ENCODE measurements around the gene ZCCHC14.

The ZCCHC14 gene

DNA sequence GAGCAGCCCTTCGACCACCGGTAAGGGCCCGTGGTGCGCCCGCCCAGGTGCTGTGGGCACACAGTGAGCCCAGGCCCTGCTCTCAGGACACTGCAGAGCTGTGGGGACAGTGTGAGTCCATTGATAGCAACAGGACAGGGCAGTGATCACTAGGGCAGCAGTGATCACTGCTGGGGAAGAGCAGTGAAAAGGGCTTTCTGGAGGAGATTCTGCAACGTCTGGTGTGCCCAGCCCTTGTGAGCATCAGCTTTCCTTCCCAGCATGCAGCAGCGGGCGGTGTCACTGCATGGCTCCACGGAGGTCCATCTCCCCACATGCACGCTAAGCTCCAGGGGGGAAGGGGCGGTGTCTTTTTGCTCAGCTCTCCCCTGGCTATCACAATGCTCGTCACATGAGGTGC is 68.6 kb downstream of the ZCCHC14 start:
- no peak for DNase-seq

DNA sequence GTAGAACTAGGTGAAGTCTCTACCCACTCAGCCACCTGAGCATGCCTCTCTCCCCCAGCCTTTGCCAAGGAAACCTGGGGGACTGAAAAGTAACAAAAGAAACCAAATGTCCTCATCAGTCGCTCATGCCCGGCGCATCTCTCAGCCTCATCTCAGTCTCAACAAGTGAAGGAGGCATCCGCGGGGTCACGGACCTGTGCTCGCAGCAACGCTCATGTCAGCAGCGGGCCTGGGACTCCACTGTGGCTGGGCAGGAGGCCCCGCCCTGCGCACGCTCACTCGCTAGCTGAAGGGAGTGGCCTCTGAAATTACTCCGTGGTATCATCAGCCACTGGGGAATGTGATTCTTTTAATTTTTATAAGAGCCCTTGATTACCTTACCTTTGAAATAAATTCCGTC is 69.4 kb downstream of the ZCCHC14 start:
- no peak for DNase-seq

DNA sequence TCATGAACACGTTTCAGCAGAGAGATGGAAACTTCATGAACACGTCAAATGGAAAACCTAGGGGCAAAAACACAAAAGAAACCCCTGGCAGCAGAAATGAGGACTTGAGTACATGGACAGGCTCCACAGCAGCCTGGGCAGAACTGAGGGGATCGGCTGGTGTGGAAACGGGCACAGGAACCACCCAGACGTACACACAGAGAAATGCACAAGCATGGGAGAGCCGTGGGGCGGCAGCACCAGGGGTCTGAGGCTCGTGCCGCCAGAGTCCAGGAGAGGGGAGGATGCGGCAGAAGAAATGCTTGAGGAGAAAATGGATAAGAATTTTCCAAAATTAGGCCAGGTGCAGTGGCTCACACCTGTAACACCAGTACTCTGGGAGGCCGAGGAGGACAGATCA is 70.7 kb downstream of the ZCCHC14 start:
- DNase-seq: no peak

DNA sequence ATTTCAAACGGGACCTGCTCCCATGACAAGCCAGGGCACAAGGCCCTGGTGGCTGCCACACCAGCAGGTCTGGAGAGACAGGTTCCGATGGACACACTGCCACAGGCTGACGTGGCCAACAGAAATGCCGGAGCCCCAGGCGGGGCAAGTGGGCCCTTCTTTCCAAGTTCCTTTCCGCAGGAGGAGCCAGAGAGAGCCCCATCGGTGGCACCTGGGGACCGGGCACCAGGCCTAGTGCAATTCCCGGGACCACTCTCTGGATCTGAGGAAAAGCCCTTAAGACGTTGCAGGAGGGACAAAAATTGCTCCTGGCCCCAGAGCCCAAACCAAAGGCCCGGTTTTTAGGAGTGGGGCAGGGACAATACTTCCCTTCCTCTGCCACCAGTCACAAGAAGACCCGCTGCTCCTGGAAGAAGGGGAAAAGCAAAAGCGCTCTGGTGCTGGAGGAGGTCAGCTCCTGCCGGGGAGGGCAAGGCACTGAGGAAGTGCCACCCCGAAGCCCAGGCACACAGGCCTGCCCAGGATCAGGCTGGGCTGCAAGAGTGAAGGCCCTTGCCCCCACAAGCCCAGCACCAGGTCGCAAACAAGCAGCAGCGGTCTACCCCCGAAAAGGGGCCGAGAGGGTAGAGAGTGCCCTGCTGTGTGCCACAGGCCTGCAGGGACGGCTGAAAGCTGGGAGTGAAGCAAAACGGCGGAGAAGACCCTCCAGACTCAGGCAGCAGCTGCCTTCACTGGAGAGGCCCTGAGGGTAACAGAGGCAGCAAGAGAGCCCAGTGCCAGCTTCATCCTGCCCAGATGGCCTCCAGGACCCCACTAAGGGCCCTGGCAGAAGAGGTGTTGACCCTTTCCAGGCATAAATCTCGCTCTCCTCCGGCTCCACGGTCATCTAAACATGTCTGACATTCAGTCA is 71.6 kb downstream of the ZCCHC14 start:
- no peak for DNase-seq

DNA sequence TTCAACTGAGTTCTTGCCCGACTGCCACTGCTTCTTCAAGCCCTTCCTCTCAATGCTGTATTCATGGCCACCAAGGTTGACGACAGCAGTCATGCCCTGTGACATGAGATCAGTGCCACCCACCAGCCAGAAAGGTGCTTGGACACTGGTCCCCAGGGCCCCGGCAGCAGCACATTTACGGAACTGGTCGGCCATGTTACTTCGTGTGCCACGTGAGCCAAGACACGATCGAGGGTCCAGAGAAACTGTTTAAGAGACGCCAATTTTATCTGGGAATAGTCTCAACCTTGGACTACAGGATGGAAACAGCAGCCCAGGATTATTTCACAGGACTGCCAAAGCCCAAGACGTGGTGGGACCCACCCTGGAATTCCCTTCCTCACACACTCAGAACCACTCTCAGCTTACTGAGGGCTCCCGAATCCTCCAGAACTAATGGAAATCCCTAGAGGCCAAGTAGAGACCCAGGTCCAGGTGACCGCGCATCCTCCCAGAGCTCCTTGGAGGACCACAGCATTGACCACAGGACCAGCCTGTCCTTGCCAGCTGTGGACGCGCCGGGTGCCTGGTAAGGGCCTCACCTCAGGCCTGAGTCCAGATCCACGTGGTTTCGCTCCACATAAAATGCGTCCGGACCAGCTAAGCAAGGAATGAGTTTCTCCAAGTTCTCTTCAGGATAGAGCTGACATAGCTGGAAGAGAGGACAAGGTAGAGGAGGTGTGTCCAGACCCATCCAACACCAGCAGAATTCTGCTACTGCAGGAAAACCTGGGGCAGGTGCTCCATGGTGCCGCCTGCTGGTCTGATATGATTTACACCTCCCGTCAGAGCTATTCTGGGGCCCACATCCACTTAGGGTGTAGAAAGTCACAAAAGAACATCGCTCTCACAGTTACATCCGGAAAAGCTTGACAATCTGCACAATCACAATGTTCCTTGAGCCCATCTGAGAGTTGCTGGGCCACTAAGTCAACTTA is 72.5 kb downstream of the ZCCHC14 start:
- no peak for DNase-seq

GRCh38 chr16:87418644-87419043 is 74.2 kb downstream of the ZCCHC14 start:
- no peak for DNase-seq

GRCh38 chr16:87418216-87418615 is 74.6 kb downstream of the ZCCHC14 start:
- DNase-seq: no peak

DNA sequence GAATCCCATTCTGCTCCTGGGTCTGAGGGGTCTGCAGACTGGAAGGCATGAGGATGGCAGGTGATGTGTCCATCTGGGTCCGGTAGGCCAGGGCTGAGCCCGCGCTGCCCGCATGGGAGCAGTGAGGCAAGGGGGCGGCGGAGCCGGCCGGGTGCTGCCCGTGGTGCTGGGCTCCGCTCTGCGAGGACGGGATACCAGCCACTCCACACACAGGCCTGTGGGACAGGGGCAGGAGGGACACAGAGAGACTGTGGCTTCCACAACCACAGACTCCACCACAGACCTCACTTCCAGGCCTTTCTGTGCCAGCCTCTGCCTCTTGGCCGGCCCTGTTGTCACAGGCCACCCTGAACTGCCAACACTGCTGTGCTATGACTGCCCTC is 75.3 kb downstream of the ZCCHC14 start:
- DNase-seq: no peak

GRCh38 chr16:87416826-87417527 is 75.8 kb downstream of the ZCCHC14 start:
- DNase-seq: no peak

- DNase-seq: no peak
These were observed 77.4 kb downstream of the ZCCHC14 start for GRCh38 chr16:87415441-87415840.

- no peak for DNase-seq
These were observed 78.6 kb downstream of the ZCCHC14 start for GRCh38 chr16:87414251-87414680.

- DNase-seq: no peak
These were observed 79.8 kb downstream of the ZCCHC14 start for GRCh38 chr16:87412996-87413421.

GRCh38 chr16:87412371-87412995 is 80.3 kb downstream of the ZCCHC14 start:
- DNase-seq: no peak

DNA sequence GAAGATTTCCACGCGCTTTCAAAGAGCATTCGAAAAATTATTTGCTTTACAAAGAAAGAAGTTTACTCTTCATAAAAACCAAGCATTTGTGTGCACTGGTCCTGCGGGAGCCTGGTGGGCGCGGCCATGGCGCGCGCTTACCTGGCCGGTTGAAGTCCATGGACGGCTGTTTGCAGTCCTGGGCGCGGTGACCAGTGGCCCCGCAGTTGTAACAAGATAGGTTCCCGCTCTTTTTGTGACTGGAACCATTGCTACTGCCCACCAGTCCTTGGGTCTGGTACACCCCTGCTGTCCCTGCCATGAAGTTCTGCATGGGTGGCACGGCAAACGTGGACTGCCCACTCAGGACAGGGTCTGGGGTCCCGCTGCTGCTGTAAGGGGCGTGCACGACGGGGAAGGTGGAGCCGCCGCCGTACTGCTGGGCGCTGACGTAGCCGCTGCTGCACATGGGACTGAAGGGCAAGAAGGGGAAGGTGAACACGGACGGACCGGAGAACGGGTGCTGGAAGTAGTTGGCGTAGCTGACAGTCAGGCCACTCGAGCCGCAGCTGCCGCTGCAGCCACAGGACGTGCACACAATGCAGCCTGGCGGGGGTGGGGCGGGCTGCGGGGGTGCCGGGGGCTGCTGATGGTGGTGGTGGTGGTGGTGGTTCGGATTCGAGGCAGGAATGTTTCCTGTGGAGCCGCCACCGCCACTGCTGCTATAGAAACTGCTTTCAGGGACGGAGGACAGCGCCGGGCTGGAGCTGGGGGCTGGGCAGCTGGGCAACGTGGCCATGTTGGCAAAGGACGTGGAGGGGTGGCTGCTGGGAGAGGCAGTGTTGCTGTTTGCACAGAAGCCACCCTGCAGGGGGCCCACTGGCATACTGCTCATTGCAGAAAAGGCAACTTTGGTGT is 81.2 kb downstream of the ZCCHC14 start:
- DNase-seq: no peak

DNA sequence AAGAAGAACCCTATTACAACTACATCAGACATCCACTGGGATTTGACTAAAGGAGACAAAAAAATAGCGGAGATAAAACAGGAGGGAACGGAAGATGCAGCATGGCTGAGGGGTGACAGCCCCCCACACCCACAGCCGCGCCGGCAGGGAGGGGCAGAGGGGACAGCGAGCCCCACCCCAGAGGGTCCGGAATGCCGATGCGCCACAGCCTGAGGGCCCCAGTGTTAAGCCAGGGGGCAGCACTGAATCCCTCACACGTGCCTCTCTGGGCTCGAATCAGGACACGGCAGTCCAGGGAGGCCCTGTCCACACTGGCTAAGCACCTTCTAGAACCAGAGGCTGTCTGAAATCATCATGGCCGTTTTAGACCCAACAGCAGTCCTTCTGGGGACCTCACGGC is 81.9 kb downstream of the ZCCHC14 start:
- DNase-seq: no peak

GRCh38 chr16:87410530-87410929 is 82.3 kb downstream of the ZCCHC14 start:
- no peak for DNase-seq

DNA sequence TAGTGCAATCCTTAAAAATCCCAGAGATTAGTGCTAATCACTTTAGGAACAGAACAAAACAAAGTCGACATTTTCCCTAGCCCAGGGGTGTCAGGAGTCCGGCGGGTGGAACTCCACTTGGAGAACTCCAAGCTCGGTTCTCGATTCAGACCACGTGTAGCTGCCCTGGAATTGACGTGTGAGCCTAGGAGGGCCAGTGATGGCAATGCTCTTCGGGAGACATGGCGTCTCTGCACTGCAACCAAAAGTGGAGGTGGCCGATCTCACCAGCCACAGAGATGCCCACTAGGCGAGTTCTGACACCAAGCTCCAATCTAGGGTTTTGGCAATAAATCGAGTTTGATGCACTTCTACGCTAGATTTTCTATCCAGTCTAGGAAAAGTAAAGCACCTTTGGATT is 83.0 kb downstream of the ZCCHC14 start:
- DNase-seq: no peak

DNA sequence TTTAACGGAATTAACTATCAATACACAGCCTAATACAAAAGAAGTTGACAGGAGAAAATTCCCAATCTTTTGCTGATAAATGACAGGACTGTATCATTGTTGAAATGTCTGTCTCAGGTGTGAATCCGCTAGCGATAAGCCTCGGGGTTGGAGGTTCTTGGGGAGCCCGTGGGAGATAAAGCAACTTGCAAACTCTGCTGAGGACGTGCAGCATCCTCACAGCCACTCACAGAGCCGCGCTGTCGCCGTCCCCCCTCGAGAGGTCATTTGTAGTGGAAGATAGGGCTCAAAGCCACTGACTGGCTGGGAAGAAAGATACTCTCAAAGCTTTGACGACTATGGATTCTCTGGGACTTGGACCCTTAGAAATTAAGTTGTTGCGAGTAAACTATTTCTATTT is 83.7 kb downstream of the ZCCHC14 start:
- no peak for DNase-seq

GRCh38 chr16:87407511-87408112 is 85.2 kb downstream of the ZCCHC14 start:
- no peak for DNase-seq

DNA sequence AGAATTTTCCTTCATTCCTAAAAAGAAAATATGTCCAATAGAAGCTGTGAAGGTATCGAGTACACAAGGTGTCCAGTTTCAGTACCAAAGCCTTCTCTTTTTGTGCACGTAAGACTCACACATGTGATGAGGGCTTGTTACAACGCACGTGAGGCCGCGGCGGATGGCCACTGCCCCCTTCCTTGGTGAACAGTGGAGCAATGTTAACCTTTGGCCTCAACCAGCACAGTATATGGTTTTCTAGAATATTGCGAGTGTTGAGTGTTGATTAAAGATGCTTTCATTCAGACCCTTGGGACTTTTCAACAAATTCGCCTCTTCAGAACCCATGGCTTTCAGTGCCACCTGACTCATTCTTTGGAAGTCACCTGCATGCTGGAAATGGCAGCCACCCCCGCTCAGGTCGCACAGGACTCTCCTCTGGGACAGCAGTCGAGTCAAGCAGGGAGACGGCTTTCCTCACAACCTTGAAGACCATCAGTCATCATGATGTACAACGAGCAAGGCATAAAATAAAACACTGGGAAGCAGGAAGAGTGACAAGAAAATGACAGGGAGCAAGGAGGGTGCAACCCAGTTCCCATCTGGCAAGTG is 86.2 kb downstream of the ZCCHC14 start:
- no peak for DNase-seq

Data from NCI-H524 treated with DMSO at 0.1 percent for 48 hours (cell line).